ENCODE data around the gene OR2T27. TPM values are rescaled to one million over a fixed set of nuclear protein-coding genes. Genes with fewer than 3 reads are reported as not detected.

Gene OR2T27
- polyA plus RNA-seq, 3 donors = not detected

Other genes starting within 250 kb of the OR2T27 start
- gene OR2T2, start 209.9 kb downstream of the OR2T27 start, polyA plus RNA-seq (ENCODE audit: insufficient read length in 3 of 3) = under 1 TPM in 1 of 3 donors, not detected in 2; 0.06 TPM
- not detected for gene OR2T3, start 182.2 kb downstream of the OR2T27 start, polyA plus RNA-seq (ENCODE audit: insufficient read length in 3 of 3)
- under 1 TPM in 1 of 3 donors, not detected in 2; 0.12 TPM for gene OR2T5, start 166.9 kb downstream of the OR2T27 start, polyA plus RNA-seq (ENCODE audit: insufficient read length in 3 of 3)
- gene OR2G6, start 147.5 kb downstream of the OR2T27 start, polyA plus RNA-seq (ENCODE audit: insufficient read length in 3 of 3) = under 1 TPM in 1 of 3 donors, not detected in 2; 0.11 TPM
- gene OR2T29, start 92.8 kb downstream of the OR2T27 start, polyA plus RNA-seq (ENCODE audit: insufficient read length in 3 of 3) = not detected
- not detected for gene OR2T34, start 80.8 kb downstream of the OR2T27 start, polyA plus RNA-seq (ENCODE audit: insufficient read length in 3 of 3)
- under 1 TPM in 1 of 3 donors, not detected in 2; 0.33 TPM for gene OR2T10, start 57.8 kb downstream of the OR2T27 start, polyA plus RNA-seq (ENCODE audit: insufficient read length in 3 of 3)
- not detected for gene OR2T11, start 20.4 kb downstream of the OR2T27 start, polyA plus RNA-seq (ENCODE audit: insufficient read length in 3 of 3)
- gene OR2T35, start 10.2 kb downstream of the OR2T27 start, polyA plus RNA-seq (ENCODE audit: insufficient read length in 3 of 3) = not detected
- gene OR14I1, start 47.2 kb upstream of the OR2T27 start, polyA plus RNA-seq (ENCODE audit: insufficient read length in 3 of 3) = not detected
- under 1 TPM in 1 of 3 donors, not detected in 2; 0.17 TPM for gene LYPD8, start 100.2 kb upstream of the OR2T27 start, polyA plus RNA-seq (ENCODE audit: insufficient read length in 3 of 3)
- 10 to 100 TPM; 23.6 to 31.4 (median 30.0) TPM for gene SH3BP5L, start 170.4 kb upstream of the OR2T27 start, polyA plus RNA-seq (ENCODE audit: insufficient read length in 3 of 3)
- gene ZNF672, start 182.7 kb upstream of the OR2T27 start, polyA plus RNA-seq (ENCODE audit: insufficient read length in 3 of 3) = 10 to 100 TPM; 18.6 to 25.6 (median 24.0) TPM
- gene ZNF692, start 203.6 kb upstream of the OR2T27 start, polyA plus RNA-seq (ENCODE audit: insufficient read length in 3 of 3) = 10 to 100 TPM; 43.2 to 61.9 (median 47.0) TPM

Measured in renal cortex interstitium (tissue), 3 donors.